ENCODE data around the gene KNDC1.

DNA sequence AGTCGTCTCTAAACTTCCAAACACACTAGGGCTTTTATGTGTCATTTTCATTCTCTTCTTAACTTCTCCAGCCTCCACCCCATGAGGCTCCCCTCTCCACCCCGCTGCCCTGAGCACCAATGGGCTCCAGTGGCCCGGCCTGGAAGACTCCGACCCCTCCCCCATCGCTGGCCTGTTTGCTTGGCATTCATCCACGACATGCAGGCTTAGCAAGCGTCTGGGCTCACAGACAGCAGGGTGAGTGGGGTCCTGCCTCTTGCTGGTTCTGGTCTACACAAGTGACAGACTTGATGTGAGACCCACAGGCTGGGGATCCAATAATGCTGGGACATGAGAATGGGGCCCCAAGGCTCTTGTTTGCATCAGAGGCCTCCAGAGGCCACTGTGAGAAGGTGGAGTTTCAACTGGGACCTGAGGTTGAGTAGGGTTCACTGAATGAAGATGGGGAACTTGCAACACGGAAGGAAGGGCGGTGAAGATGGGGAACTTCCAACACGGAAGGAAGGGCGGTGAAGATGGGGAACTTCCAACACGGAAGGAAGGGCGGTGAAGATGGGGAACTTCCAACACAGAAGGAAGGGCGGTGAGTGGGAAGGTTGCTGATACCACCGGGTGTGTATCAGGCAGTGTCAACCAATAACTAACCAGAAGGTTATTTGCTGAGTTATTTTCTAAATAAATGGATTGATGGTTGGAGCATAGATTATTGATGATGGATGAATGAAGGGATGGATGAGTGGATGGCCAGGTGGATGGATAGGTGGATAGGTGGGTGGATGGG lies 14.0 kb downstream of the KNDC1 start:
- TF ChIP-seq GATA2 (IDR thresholded peaks at IDR 0.05; ENCODE audit: low read depth, low read length) (no peak), GATA3 (IDR thresholded peaks at IDR 0.05; ENCODE audit: low read depth, low read length) (no peak)

Data from SH-SY5Y (cell line).